Rectal smooth muscle tissue (tissue), 1 donor: ENCODE measurements around the gene ELP1.
A peak's percentile ranks its signal among the peaks of the same experiment; 100 is the strongest.
"Not testable (repeated sequence)": the region's sequence is repeated elsewhere in the genome, so short reads cannot be mapped to it uniquely, and the experiment has no call there.

Experiments
- H3K27ac ChIP-seq: one replicate; pipeline ENCODE4 v1.7.0; 2013; ENCODE audit warnings: low read depth, low read length, inconsistent platforms
- H3K27me3 ChIP-seq: one replicate; pipeline ENCODE4 v1.7.0; 2013; ENCODE audit warnings: low read length; ENCODE audit not compliant: control insufficient read depth, insufficient read depth
- H3K36me3 ChIP-seq: one replicate; pipeline ENCODE4 v1.7.0; 2013; ENCODE audit warnings: low read length; ENCODE audit not compliant: control insufficient read depth, insufficient read depth
- H3K4me1 ChIP-seq: one replicate; pipeline ENCODE4 v1.7.0; 2013; ENCODE audit warnings: low read length; ENCODE audit not compliant: control insufficient read depth, insufficient read depth
- H3K4me3 ChIP-seq: one replicate; pipeline ENCODE4 v1.7.0; 2013; ENCODE audit warnings: low read length
- H3K9ac ChIP-seq: one replicate; pipeline ENCODE4 v1.7.0; 2013; ENCODE audit warnings: low read length

Gene ELP1

DNA sequence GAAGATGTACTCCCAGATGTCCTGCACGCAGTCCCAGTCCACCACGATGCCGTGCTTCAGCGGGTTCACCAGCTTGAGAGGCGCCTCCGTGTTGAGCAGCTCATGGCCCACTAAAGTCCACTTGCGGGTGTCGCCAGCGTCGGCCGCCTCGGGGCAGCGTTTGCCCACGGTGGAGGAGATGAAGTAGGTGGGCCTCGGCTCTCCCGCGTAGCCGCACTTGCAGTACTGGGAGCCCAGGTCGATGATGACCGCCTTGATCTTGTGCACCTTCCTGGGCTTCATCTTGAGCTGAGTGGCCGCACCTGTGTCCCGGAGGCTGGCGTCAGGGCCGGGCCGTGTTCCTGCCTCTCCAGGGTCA is 78.4 kb downstream of the ELP1 start:
- Histone ChIP-seq H3K4me1 (no peaks in the 10 kb centered on the region), H3K36me3 (no peaks in the 10 kb centered on the region), H3K9ac (no peak overlapping the region), H3K4me3 (no peak overlapping the region), H3K27ac (no peak overlapping the region), H3K27me3 (no peaks in the 10 kb centered on the region)

DNA sequence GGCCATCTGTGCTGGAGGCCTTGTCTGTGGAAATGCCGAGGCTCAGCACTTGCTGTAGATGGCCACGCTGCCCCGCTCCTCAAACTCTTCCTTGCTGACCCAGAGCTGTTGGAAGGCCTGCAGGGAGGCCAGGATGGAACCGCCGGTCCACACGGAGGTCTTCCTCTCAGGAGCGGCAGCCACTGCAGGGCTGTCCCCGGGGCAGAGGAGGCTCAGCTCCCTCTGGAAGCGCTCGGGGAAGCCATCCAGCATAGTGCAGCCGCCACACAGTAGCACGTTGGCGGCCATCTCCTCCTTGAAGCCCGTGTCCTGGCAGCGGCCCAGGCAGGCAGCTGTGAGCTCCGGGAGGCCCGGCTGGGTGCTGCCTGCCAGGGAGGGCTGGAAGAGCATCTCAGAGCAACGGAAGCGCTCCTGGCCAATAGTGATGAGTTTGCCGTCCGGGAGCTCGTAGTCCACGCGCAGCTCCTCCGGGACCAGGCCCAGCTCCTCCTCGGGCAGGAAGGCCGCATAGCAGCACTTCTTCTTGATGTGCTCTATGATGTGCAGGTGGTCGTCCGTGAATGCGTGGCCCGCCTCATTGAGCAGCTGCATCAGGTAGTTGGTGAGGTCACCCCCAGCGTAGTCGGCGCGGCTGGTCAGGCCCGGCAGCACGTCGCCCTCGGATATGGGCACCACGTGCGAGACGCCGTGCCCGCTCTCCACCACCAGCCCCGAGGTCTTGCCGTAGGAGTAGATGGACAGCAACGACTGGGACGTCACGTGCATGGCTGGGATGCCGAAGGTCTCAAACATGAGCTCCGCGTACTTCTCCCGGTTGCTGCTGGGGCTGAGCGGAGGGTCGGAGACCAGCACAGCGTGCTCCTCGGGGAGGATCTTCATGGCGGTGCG is 79.0 kb downstream of the ELP1 start:
- Histone ChIP-seq H3K27me3 (no peaks in the 10 kb centered on the region), H3K4me3 (no peak overlapping the region), H3K4me1 (no peaks in the 10 kb centered on the region), H3K9ac (no peak overlapping the region), H3K36me3 (no peaks in the 10 kb centered on the region), H3K27ac (no peak overlapping the region)

DNA sequence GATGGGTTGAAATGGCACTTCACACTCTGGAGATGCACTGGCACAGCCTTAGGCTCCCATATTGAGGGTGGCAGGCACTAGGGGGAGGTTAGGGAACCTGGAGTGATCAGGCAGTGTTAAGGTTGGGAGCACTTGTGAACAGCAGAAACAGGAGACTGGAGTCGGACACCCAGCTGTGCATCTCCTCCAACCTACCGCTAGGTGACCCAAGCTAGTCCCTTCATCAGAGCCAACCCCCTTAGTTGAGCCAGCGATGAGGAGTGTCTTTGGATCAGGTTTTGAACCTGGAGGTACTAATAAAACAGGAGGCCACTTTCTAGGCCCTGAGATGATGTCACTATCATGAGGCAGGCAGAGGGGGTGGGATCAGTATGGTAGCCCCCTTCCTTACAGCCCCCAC is 79.8 kb downstream of the ELP1 start:
- Histone ChIP-seq H3K9ac (no peak overlapping the region), H3K36me3 (no peaks in the 10 kb centered on the region), H3K27me3 (no peaks in the 10 kb centered on the region), H3K4me3 (no peak overlapping the region), H3K4me1 (no peaks in the 10 kb centered on the region), H3K27ac (no peak overlapping the region)

DNA sequence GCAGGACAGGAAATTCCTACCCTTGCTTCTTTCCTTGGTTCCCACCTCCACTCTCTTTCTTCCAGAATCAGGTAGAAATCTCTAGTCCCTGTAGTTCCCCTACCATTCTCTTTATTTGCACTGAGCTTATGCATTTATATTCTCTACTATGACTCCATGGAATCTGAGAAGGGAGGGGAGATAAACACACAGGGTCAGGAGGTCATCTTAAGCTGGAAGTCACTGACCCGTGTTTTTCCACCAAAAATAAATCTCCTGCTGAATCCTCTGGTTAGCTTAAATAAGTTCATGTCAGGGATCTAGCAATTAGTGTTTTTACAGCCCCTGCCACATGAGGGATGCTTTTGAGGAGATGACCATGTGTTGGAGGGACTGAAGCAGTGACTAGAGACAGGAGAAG is 81.8 kb downstream of the ELP1 start:
- Histone ChIP-seq H3K27me3 (no peaks in the 10 kb centered on the region), H3K4me1 (no peaks in the 10 kb centered on the region), H3K27ac (no peak overlapping the region), H3K9ac (no peak overlapping the region), H3K4me3 (no peak overlapping the region), H3K36me3 (no peaks in the 10 kb centered on the region)

DNA sequence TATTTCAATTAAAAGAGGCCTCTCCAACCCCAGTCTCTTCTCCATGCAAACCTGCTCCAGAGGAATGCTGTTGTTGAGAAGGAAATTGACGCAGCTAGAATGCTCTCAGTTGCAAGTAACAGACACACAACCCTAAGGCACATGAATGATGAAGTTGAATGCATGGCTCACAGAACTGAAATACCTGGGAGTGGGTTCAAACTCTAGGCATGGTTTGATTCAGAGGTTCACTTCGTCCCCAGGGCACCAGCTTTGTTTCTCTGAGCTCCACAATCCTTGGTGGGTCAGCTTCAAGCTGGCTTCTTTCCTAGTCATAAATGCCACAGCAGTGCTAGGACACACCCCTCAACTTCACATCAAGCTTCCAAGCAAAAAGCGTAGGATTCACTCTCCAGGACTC is 82.8 kb downstream of the ELP1 start:
- Histone ChIP-seq H3K36me3 (no peaks in the 10 kb centered on the region), H3K27me3 (no peaks in the 10 kb centered on the region), H3K4me1 (no peaks in the 10 kb centered on the region), H3K4me3 (no peak overlapping the region), H3K9ac (no peak overlapping the region), H3K27ac (no peak overlapping the region)

DNA sequence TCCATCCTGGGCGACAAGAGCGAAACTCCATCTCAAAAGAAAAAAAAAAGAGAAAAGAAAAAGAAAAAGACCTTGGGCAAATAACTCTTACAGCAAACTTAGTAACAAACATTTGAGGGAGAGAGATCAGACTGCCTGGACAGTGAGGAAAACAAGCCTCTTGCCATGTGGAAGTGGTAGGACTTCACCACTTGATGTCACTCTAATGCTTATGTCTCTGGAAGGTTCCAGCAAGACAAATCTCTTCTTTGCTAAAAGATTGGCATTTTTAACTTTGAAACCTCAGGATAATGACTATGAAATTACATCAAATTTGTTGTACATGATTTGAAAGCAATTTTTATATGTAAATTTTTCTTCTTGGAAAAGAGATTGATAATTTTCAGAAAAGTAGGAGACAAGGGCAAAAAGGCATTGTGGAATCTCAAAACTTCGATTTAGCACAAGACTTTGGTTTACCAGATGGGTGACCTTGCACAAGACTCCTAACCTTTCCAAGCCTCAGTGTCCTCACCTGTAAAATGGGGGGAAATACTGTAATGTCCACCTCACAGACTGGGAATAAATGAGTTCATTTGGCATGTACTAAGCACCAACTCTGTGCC is 83.5 kb downstream of the ELP1 start:
- no peak overlapping the region for H3K27ac ChIP-seq
- no peaks in the 10 kb centered on the region for H3K27me3 ChIP-seq
- no peak overlapping the region for H3K9ac ChIP-seq
- no peak overlapping the region for H3K4me3 ChIP-seq
- no peaks in the 10 kb centered on the region for H3K36me3 ChIP-seq
- no peaks in the 10 kb centered on the region for H3K4me1 ChIP-seq

DNA sequence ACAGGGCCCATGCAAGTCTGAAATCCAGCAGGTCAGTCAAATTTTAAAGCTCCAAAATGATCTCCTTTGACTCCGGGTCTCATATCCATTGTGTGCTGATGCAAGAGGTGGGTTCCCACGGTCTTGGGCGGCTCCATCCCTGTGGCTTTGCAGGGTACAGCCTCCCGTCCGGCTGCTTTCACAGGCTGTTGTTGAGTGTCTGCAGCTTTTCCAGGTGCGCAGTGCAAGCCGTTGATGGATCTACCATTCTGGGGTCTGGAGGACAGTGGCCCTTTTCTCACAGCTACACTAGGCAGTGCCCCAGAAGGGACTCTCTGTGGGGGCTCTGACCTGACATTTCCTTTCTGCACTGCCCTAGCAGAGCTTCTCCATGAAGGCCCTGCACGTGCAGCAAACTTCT is 85.6 kb downstream of the ELP1 start:
- not testable (repeated sequence) for H3K27me3 ChIP-seq, H3K4me3 ChIP-seq, H3K4me1 ChIP-seq, H3K27ac ChIP-seq, H3K9ac ChIP-seq, H3K36me3 ChIP-seq

DNA sequence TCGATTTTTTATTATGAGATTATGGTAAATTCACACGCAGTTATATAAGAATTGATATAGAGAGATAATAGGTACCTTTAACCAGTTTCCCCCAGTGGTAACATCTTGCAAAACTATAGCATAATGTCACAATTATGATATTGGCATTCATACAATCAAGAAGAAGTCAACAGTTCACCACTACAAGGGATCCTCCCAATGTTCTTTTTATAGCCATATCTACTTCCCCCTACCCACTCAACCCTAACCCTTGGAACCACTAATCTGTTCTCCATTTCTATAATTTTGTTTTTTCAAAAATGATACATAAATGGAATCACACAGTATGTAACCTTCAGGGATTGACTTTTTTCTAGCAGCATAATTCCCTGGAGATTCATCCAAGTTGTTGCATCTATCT is 88.0 kb downstream of the ELP1 start:
- no peak overlapping the region for H3K9ac ChIP-seq
- no peaks in the 10 kb centered on the region for H3K27me3 ChIP-seq
- H3K4me1 ChIP-seq = no peaks in the 10 kb centered on the region
- no peak overlapping the region for H3K4me3 ChIP-seq
- H3K36me3 ChIP-seq = no peaks in the 10 kb centered on the region
- H3K27ac ChIP-seq = no peak overlapping the region

DNA sequence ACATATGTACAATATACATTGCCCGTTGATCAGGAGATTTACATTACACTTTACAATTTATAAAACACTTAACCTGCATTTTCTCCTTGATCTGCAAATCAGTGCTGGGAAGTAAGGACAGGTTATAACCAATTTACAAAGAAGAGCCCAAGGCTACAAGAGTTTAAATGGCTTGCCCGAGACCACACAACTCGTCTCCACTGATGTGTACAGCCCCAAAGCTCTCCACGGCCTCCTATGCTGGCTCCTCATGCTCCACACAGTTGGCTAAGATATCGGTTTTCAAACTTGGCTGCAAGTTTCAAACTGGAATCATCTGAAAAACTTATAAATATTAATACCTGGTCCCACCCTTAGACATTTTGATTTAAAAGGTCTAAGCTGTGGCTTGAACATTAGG is 88.4 kb downstream of the ELP1 start:
- no peaks in the 10 kb centered on the region for H3K36me3 ChIP-seq

DNA sequence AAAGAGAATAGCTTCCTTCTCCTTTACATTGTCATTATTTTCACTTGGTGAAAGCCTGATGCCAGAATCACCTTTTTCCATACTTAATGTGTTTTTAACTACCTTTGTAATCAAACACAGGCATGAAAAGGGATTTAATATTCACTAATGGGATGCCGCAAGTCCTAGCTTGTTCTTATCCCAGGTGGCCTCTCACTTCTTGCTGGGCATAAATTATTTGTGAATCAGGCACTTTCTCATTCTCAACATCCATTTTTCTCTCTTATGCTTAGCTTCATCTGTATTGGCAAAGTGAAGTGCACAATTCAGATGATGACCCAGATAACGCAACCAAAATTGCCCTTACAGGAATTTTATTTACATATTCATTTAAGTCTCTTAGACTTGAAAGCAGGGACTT is 89.1 kb downstream of the ELP1 start:
- Histone ChIP-seq H3K9ac (no peak overlapping the region), H3K36me3 (no peaks in the 10 kb centered on the region), H3K4me1 (no peaks in the 10 kb centered on the region), H3K27ac (no peak overlapping the region), H3K4me3 (no peak overlapping the region), H3K27me3 (no peaks in the 10 kb centered on the region)

More for the DNA sequence above, 88.4 kb downstream of the ELP1 start:
- H3K4me3 ChIP-seq = no peak overlapping the region
- H3K27ac ChIP-seq = no peak overlapping the region
- no peaks in the 10 kb centered on the region for H3K4me1 ChIP-seq
- H3K9ac ChIP-seq = no peak overlapping the region
- H3K27me3 ChIP-seq = no peaks in the 10 kb centered on the region

DNA sequence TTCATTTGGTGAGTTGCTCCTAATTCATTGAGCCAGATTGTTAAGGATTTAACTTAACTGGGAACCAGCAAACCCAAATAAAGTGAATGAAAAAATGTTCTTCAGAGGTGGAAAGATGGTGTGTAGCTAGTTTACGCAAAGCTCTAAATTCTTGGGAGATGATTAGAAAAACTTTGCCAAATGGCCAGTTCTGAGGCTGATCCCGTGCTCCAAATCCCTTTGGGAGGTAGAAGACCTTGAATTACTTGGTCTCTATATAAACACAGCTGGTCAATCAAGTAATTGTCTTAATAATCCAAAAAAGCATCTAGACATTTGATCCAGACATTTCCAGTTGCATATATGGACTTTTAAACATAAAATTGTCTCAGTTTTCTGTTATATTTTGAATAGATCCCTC is 89.5 kb downstream of the ELP1 start:
- no peak overlapping the region for H3K4me3 ChIP-seq
- no peaks in the 10 kb centered on the region for H3K4me1 ChIP-seq
- no peaks in the 10 kb centered on the region for H3K36me3 ChIP-seq
- no peak overlapping the region for H3K27ac ChIP-seq
- no peaks in the 10 kb centered on the region for H3K27me3 ChIP-seq
- no peak overlapping the region for H3K9ac ChIP-seq

DNA sequence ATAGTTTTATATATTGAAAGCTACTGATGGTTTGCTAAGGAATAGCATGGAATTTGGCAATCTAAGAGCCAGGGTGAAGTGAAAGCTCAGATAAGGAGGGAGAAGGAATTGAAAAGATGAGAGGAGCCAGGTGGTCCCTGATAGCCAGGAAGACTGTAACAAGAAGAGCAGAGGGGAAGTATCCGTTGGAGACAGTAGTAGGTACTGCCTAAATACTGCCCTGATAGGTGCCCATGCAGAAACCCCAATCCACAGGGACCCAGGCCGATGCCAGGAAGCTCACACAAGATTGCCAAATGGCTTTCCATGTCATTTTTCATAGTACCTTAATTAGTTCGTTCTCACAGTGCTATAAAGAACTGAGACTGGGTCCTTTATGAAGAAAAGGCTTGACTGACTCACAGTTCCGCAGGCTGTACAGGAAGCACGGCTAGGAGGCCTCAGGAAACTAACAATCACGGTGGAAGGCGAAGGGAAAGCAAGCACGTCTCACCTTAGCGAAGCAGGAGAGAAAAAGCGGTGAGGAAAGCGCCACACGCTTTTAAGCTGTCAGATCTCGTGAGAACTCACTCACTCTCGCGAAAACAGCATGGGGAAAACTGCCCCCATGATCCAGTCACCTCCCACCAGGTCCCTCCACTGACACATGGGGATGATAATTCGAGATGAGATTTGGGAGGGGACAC is 91.2 kb downstream of the ELP1 start:
- Histone ChIP-seq H3K9ac (no peak overlapping the region), H3K27ac (no peak overlapping the region), H3K36me3 (no peaks in the 10 kb centered on the region), H3K4me3 (peak overlapping the region; percentile 15), H3K27me3 (no peaks in the 10 kb centered on the region), H3K4me1 (no peaks in the 10 kb centered on the region)
